ENCODE results near the gene FIP1L1.

Gene FIP1L1

DNA sequence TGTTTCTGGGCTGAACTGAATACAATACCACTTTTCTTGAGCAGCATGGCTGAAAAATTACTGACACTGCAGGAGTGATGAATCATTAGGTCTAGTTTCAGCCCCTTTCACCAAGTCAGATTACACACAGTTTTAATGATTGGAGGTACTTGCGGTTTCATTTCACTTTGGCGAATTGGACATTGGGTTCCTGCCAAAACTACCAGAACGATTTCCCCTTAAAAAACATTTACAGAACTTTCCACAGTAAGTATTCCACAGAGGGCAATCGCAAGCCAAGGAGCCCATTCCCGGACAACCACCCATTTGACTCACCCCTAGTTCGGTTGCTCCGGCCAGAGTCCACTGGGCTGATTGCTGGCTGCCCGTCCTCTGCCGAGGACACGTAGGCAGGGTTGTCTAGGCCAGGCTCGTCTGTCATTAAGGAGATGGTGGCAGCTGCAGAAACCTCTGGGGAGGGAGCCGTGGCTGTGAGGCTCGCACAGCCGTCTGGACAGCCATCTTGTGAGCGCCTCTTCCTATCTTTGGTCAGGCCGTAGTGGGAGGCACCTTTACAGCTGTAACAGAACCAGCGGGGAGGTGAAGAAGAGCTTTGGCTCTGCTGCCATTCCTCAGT lies 130.3 kb downstream of the FIP1L1 start:
- DNase-seq, result no peak

DNA sequence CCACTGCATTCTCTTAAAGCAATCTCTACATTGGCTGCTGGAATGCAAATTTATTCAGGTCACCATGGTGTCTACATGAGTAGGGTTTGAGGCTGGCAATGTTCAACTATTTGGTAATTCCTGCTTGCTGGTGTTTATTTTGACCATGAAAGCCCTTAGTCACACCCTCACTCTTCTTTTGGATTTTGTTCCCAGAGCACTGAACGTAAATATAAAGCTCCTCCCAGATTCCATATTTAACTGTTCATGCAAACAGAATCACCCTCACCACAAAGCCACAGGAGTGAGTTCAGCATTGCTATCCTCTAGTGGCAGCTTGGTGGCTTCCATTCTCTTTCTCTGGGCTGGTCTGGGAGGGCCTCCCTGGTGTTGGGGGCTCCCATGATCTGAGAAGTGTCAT lies 131.0 kb downstream of the FIP1L1 start:
- DNase-seq, result no peak

DNA sequence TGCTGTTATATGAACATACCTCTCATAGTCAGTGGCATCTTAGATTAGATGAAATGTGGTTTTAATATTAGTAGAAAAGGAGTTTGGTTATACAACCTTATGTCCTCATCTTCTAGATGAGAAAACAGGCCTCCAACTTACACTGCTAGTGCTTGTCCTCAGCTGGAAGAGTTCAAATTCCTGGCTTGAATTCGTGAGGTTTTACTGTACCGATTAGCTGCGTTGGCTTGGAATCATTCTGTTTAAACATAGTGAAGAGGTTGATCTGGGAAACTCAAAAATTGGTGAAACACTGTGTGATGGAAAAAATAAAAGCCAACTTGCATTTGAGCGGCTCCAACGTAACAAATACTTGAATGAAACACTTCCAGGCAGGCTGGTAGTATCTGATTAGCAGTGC lies 132.9 kb downstream of the FIP1L1 start:
- no peak for DNase-seq
